ENCODE measurements around the gene MTUS2. TPM values are rescaled to one million over a fixed set of nuclear protein-coding genes. Genes with fewer than 3 reads are reported as not detected.

MTUS2 gene
- total and polyA plus RNA-seq, 2 of the 8 experiments (the other 6 are each of a cell fraction or from before 2014, with no cell fraction given), result 0.18 to 0.80 TPM

DNA sequence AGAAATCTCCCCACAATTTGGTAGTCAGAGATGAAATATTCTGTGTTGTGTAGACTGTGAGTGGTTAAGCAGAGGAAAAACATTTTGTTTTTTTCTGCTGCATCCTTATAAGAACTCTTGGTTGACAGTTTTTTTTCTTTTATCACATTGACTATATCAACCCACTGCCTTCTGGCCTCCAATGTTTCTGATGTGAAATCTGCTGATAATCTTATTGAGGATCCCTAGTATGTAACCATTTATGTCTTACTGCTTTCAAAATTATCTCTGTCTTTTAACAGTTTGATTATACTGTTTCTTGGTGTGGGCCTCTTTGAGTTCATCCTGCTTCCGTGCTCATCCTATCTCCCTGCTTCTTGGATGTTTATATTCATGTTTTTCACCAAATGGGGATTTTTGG, 316.9 kb downstream of the MTUS2 start:
- H3K27ac ChIP-seq (ENCODE audit: low read depth, low read length), result no peak overlapping the region
- no peak overlapping the region for H2BK5ac ChIP-seq (ENCODE audit: low read depth, low read length)
- ChIA-PET CTCF (ENCODE audit: partially characterized antibody) (no interaction called here), POLR2A (ENCODE audit: partially characterized antibody) (no interaction called here)
- no peak overlapping the region for H3K4me2 ChIP-seq (ENCODE audit: insufficient read depth in 1 of 2, low read depth in 2 of 2, low read length in 2 of 2)
- H2AFZ ChIP-seq (ENCODE audit: low read length), result no peak overlapping the region
- 92% methylated on average over 1 of the region's 1 CpG; no CpG with 5 or more reads in 1 of the 2 experiments for WGBS, 2 experiments (ENCODE audit: extremely low coverage in 1 of 2, insufficient coverage in 1 of 2, insufficient read length in 1 of 2, insufficient replicate concordance in 2 of 2, low coverage in 1 of 2, low lambda C conversion rate in 2 of 2, missing lambda C conversion rate in 1 of 2)
- no peak for TF ChIP-seq CREB1 (IDR thresholded peaks at IDR 0.05)
- TF ChIP-seq, protein P1, sequence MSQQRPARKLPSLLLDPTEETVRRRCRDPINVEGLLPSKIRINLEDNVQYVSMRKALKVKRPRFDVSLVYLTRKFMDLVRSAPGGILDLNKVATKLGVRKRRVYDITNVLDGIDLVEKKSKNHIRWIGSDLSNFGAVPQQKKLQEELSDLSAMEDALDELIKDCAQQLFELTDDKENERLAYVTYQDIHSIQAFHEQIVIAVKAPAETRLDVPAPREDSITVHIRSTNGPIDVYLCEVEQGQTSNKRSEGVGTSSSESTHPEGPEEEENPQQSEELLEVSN (IDR thresholded peaks at IDR 0.05), result no peak
- H4K5ac ChIP-seq (ENCODE audit: insufficient read length, low read depth, low read length), result no peak overlapping the region
- H4K91ac ChIP-seq (replicated peaks; ENCODE audit: insufficient read length, low read length), result no peak overlapping the region
- H2BK12ac ChIP-seq (ENCODE audit: low read depth, low read length), result no peak overlapping the region
- H3K56ac ChIP-seq (replicated peaks; ENCODE audit: insufficient read length, low read depth, low read length), result no peak overlapping the region
- H4K8ac ChIP-seq (ENCODE audit: extremely low read depth, insufficient read depth, low read length), result no peak overlapping the region
- H3K23me2 ChIP-seq (ENCODE audit: low read depth, low read length), result no peaks in the 10 kb centered on the region
- no peak overlapping the region for H2BK20ac ChIP-seq (ENCODE audit: low read length)
- H3K9ac ChIP-seq (replicated peaks in 1 of 4; ENCODE audit: extremely low read depth in 1 of 4, low read depth in 3 of 4, low read length in 3 of 4), result no peak overlapping the region
- no peaks in the 10 kb centered on the region for H4K20me1 ChIP-seq (replicated peaks in 1 of 2; ENCODE audit: control insufficient read depth in 1 of 2, insufficient read depth in 2 of 2, low read length in 2 of 2)
- H3K18ac ChIP-seq (ENCODE audit: extremely low read depth, low read length), result no peak overlapping the region
- no peak overlapping the region for H2BK15ac ChIP-seq (ENCODE audit: low read length)
- DNase-seq (ENCODE audit: low read depth in 1 of 2, low spot score in 2 of 2) (no peak), FAIRE-seq (no peak)
- H3K9me3 ChIP-seq (ENCODE audit: insufficient read depth in 2 of 2, low read depth in 1 of 2, low read length in 1 of 2), result no peaks in the 10 kb centered on the region; a peak in 1 of 4 replicates
- no peak overlapping the region for H3K4me3 ChIP-seq (ENCODE audit: extremely low read depth in 1 of 4, insufficient read depth in 2 of 4, low read depth in 3 of 4, low read length in 4 of 4)
- H3K4ac ChIP-seq (replicated peaks; ENCODE audit: insufficient read length, low read depth, low read length), result no peak overlapping the region
- no peaks in the 10 kb centered on the region for H3K79me1 ChIP-seq (ENCODE audit: low read depth, low read length)
- no peak overlapping the region for H3K14ac ChIP-seq (ENCODE audit: insufficient read length)
- no peaks in the 10 kb centered on the region for H3K79me2 ChIP-seq (ENCODE audit: control insufficient read depth in 1 of 2, insufficient read depth in 2 of 2, low read length in 2 of 2)
- no peaks in the 10 kb centered on the region for H3K27me3 ChIP-seq (replicated peaks in 1 of 4; ENCODE audit: control insufficient read depth in 3 of 4, extremely low read depth in 1 of 4, insufficient read depth in 3 of 4, low read length in 3 of 4)
- H2BK120ac ChIP-seq (replicated peaks; ENCODE audit: low read depth, low read length), result no peak overlapping the region
- H3K36me3 ChIP-seq (ENCODE audit: control insufficient read depth in 2 of 4, insufficient read depth in 4 of 4, low read length in 3 of 4), result no peaks in the 10 kb centered on the region
- H3K23ac ChIP-seq (ENCODE audit: insufficient read length), result no peak overlapping the region
- H2AK5ac ChIP-seq (ENCODE audit: low read depth, low read length), result no peak overlapping the region
- no peaks in the 10 kb centered on the region for H3K4me1 ChIP-seq (replicated peaks in 1 of 4; ENCODE audit: control insufficient read depth in 3 of 4, insufficient read depth in 4 of 4, low read length in 3 of 4)
